Liver (tissue), 3 donors: ENCODE data around the gene BCAS2.
"Not testable (repeated sequence)": the region's sequence is repeated elsewhere in the genome, so short reads cannot be mapped to it uniquely, and the experiment has no call there.

Experiments used
- GABPA ChIP-seq, 2 donors: IDR thresholded peaks in 1 of 2; conservative IDR thresholded peaks in 1 of 2; 2 replicates each; pipeline ENCODE4 v1.6.1; 2016; ENCODE audit warnings: antibody characterized with exemption in 2 of 2, mild to moderate bottlenecking in 1 of 2, moderate library complexity in 1 of 2
- HNF4G ChIP-seq: IDR thresholded peaks from 2 replicates; pipeline ENCODE4 v1.6.1; 2016; ENCODE audit warnings: antibody characterized with exemption
- MAX ChIP-seq: IDR thresholded peaks from 2 replicates; pipeline ENCODE4 v1.6.1; 2016; ENCODE audit warnings: antibody characterized with exemption
- NR2F2 ChIP-seq: IDR thresholded peaks from 2 replicates; pipeline ENCODE4 v1.6.1; 2016; ENCODE audit warnings: antibody characterized with exemption
- RAD21 ChIP-seq, 2 donors: IDR thresholded peaks; 2 replicates each; pipeline ENCODE4 v1.6.1; 2016; ENCODE audit warnings: antibody characterized with exemption in 2 of 2, mild to moderate bottlenecking in 2 of 2
- REST ChIP-seq: IDR thresholded peaks from 2 replicates; pipeline ENCODE4 v1.6.1; 2016; ENCODE audit warnings: antibody characterized with exemption, mild to moderate bottlenecking
- SP1 ChIP-seq: IDR thresholded peaks from 2 replicates; pipeline ENCODE4 v1.6.1; 2018; ENCODE audit warnings: antibody characterized with exemption, mild to moderate bottlenecking
- TAF1 ChIP-seq: conservative IDR thresholded peaks from 2 replicates; pipeline ENCODE4 v1.6.1; 2016; ENCODE audit warnings: antibody characterized with exemption, mild to moderate bottlenecking
- YY1 ChIP-seq: IDR thresholded peaks from 2 replicates; pipeline ENCODE4 v1.6.1; 2016; ENCODE audit warnings: antibody characterized with exemption, mild to moderate bottlenecking
- ZBTB33 ChIP-seq: IDR thresholded peaks from 2 replicates; pipeline ENCODE4 v1.6.1; 2016; ENCODE audit warnings: antibody characterized with exemption
- TF ChIP-seq, protein P1 (sequence below): fragments of 150-350 bp; IDR thresholded peaks from 2 replicates; pipeline ENCODE4 v1.5.1; 2017; ENCODE audit warnings: improper control_type of control experiment, low read depth, low read length; ENCODE audit not compliant: missing input control
- TF ChIP-seq, protein P2 (sequence below): IDR thresholded peaks from 2 replicates; pipeline ENCODE4 v1.6.1; 2016; ENCODE audit warnings: antibody characterized with exemption
- donor health status: healthy.
- donor health status: healthy.

- TF ChIP-seq MAX; RAD21 (IDR thresholded peaks at IDR 0.05); REST; SP1; YY1; NR2F2; HNF4G; ZBTB33; TAF1; GABPA (IDR thresholded peaks at IDR 0.05 in 1 of 2, conservative IDR thresholded peaks at IDR 0.05 in 1 of 2): not testable (repeated sequence)
- TF ChIP-seq, protein P1, sequence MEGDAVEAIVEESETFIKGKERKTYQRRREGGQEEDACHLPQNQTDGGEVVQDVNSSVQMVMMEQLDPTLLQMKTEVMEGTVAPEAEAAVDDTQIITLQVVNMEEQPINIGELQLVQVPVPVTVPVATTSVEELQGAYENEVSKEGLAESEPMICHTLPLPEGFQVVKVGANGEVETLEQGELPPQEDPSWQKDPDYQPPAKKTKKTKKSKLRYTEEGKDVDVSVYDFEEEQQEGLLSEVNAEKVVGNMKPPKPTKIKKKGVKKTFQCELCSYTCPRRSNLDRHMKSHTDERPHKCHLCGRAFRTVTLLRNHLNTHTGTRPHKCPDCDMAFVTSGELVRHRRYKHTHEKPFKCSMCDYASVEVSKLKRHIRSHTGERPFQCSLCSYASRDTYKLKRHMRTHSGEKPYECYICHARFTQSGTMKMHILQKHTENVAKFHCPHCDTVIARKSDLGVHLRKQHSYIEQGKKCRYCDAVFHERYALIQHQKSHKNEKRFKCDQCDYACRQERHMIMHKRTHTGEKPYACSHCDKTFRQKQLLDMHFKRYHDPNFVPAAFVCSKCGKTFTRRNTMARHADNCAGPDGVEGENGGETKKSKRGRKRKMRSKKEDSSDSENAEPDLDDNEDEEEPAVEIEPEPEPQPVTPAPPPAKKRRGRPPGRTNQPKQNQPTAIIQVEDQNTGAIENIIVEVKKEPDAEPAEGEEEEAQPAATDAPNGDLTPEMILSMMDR: not testable (repeated sequence)
- TF ChIP-seq, protein P2, sequence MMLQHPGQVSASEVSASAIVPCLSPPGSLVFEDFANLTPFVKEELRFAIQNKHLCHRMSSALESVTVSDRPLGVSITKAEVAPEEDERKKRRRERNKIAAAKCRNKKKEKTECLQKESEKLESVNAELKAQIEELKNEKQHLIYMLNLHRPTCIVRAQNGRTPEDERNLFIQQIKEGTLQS: not testable (repeated sequence)
Observed at GRCh38 chr1:114562978-114563510, 18.4 kb downstream of the BCAS2 start.
